K562 (cell line): Measurements from ENCODE around the gene RALB. TPM values are rescaled to one million over a fixed set of nuclear protein-coding genes. Genes with fewer than 3 reads are reported as not detected.

Experiments used
- CAMTA2 ChIP-seq: fragments of 250-450 bp; sonication (Bioruptor Pico); conservative IDR thresholded peaks from 2 replicates; pipeline ENCODE4 v1.5.1; 2022
- EZH2 ChIP-seq: IDR thresholded peaks from 2 replicates; pipeline ENCODE4 v1.6.1; 2012; ENCODE audit warnings: low read depth, mild to moderate bottlenecking, inconsistent platforms, low read length, borderline replicate concordance
- HDAC1 ChIP-seq, 2 experiments: fragments of 450-650 bp; IDR thresholded peaks; 2 replicates each; pipeline ENCODE4 v1.6.1; 2016 to 2017; ENCODE audit warnings: inconsistent platforms in 1 of 2, mild to moderate bottlenecking in 1 of 2, moderate library complexity in 1 of 2
- HDAC8 ChIP-seq: fragments of 450-650 bp; IDR thresholded peaks from 2 replicates; pipeline ENCODE4 v1.6.1; 2016; ENCODE audit warnings: mild to moderate bottlenecking, missing genetic modification characterization, moderate library complexity, missing compliant biosample characterization
- IFI16 ChIP-seq: fragments of 250-450 bp; sonication (Bioruptor Pico); IDR thresholded peaks from 2 replicates; pipeline ENCODE4 v2.1.2; 2022; ENCODE audit warnings: mild to moderate bottlenecking, inconsistent platforms
- ILF3 ChIP-seq: fragments of 450-650 bp; IDR thresholded peaks from 2 replicates; pipeline ENCODE4 v1.6.1; 2018; ENCODE audit warnings: antibody characterized with exemption, mild to moderate bottlenecking, moderate library complexity, borderline replicate concordance
- JUNB ChIP-seq: fragments of 450-650 bp; formaldehyde crosslinking; conservative IDR thresholded peaks from 2 replicates; pipeline ENCODE4 v1.4.0; 2020; ENCODE audit warnings: mild to moderate bottlenecking
- MIER1 ChIP-seq: fragments of 450-650 bp; IDR thresholded peaks from 2 replicates; pipeline ENCODE4 v1.6.1; 2016; ENCODE audit warnings: antibody characterized with exemption, mild to moderate bottlenecking, low read depth
- RAD21 ChIP-seq, 2 experiments: fragments of 250-450 bp in 1 of 2; fragments of 450-650 bp in 1 of 2; sonication (Bioruptor Pico) in 1 of 2; formaldehyde crosslinking in 1 of 2; IDR thresholded peaks in 1 of 2; conservative IDR thresholded peaks in 1 of 2; 2 replicates each; pipeline versions ENCODE4 v1.4.0 to v1.8.0; 2020 to 2022; ENCODE audit warnings: mild to moderate bottlenecking in 2 of 2, moderate library complexity in 1 of 2
- SETDB1 ChIP-seq: IDR thresholded peaks from one replicate; pipeline ENCODE4 v1.6.1; 2012; ENCODE audit warnings: low read length, control low read depth, inconsistent platforms
- TAL1 ChIP-seq: fragments of 450-650 bp; IDR thresholded peaks from 2 replicates; pipeline ENCODE4 v1.6.1; 2016; ENCODE audit warnings: mild to moderate bottlenecking
- ZC3H4 ChIP-seq: sonication (generic); formaldehyde crosslinking; IDR thresholded peaks from 2 replicates; pipeline ENCODE4 v1.9.0; 2021; ENCODE audit warnings: missing genetic modification reagents, borderline replicate concordance
- ZNF384 ChIP-seq: IDR thresholded peaks from 2 replicates; pipeline ENCODE4 v1.6.1; 2012; ENCODE audit warnings: low read depth, low read length, improper control_type of control experiment
- ZZZ3 ChIP-seq: fragments of 450-650 bp; IDR thresholded peaks from 2 replicates; pipeline ENCODE4 v1.6.1; 2016; ENCODE audit warnings: antibody characterized with exemption, mild to moderate bottlenecking, moderate library complexity
- polyA plus RNA-seq, 8 experiments: library from polyadenylated mRNA; depleted of rRNA in 4 of 8; stranded (reverse) in 5 of 8; unstranded in 3 of 8; fragments of >200 nt; fragmentation: Nextera tagmentation in 2 of 8; fragmentation: Illumina TruSeq in 1 of 8; extraction: Ambion mirVana in 2 of 8; extraction: Trizol in 1 of 8; gene quantifications; 2 replicates each; pipeline versions ENCODE4 v1.2.1 to v1.2.3, GENCODE V29; 2011 to 2014; ENCODE audit warnings: inconsistent platforms in 1 of 8, missing spikeins in 1 of 8
- total RNA-seq, 7 experiments: library from RNA; depleted of rRNA in 6 of 7; stranded (reverse); fragments of >200 nt in 6 of 7; fragmentation: Illumina TruSeq in 2 of 7; extraction: Trizol in 2 of 7; gene quantifications; 2 replicates each; pipeline versions ENCODE4 v1.2.1 to v1.2.3, GENCODE V29; 2011 to 2021; ENCODE audit warnings: low replicate concordance in 1 of 7
- TF ChIP-seq, protein P1 (sequence below): fragments of 250-450 bp; sonication (Bioruptor Pico); IDR thresholded peaks from 2 replicates; pipeline ENCODE4 v1.4.0; 2020
- TF ChIP-seq, protein P2 (sequence below): fragments of 150-350 bp; IDR thresholded peaks from 2 replicates; pipeline ENCODE4 v1.6.1; 2014; ENCODE audit warnings: low read depth, mild to moderate bottlenecking, low read length, borderline replicate concordance
- TF ChIP-seq, protein P3 (sequence below): fragments of 250-450 bp; sonication (Bioruptor Pico); IDR thresholded peaks from 2 replicates; pipeline ENCODE4 v1.5.0; 2020; ENCODE audit warnings: mild to moderate bottlenecking
- TF ChIP-seq, protein P4 (sequence below): fragments of 450-650 bp; formaldehyde crosslinking; IDR thresholded peaks from 2 replicates; pipeline ENCODE4 v1.4.0; 2020; ENCODE audit warnings: mild to moderate bottlenecking, mixed read lengths
- TF ChIP-seq, protein P5 (sequence below), 2 experiments: fragments of 450-650 bp in 1 of 2; sonication (generic) in 1 of 2; formaldehyde crosslinking in 1 of 2; IDR thresholded peaks in 1 of 2; conservative IDR thresholded peaks in 1 of 2; 2 replicates each; pipeline versions ENCODE4 v1.6.1 to v1.8.1; 2016 to 2023; ENCODE audit warnings: mild to moderate bottlenecking in 2 of 2, moderate library complexity in 2 of 2, inconsistent platforms in 1 of 2, missing genetic modification reagents in 1 of 2

Gene RALB
- total and polyA plus RNA-seq, 9 of the 15 experiments (the other 6 are each of a cell fraction or from before 2014, with no cell fraction given), result 14.8 to 65.6 (median 38.4) TPM

DNA sequence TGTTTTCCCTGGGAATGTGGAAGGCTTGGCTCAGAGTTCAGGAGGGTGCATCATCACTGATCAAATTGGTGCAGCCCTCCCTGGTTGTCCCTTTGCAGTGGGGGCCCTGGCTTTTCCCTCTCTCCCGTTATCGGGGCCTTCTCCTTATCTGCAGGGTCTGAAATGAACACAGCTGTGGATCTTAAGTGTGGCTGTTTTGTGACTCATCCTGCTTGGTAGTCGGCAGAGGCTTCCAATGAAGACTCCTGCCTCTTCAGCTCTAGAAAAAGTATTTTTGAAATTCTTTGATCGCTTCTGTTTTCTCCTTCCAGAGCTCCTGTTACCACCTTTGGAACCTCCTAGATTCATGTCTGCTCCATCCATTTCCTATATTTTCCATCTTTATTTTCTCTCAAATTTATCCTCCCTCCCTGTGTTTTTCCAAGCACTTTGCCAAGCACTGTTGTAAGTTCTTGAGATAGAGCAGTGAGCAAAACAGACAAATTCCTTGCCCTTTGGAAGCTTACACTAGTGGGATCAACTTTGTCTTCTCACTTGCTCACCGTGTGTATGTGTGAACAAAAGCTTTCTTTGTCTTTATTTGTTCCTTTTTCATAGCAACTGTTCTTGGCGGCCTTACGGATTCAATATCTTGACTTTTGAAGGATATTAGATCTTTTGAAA lies 45.7 kb downstream of the RALB start (continued):
- TF ChIP-seq, protein P1, sequence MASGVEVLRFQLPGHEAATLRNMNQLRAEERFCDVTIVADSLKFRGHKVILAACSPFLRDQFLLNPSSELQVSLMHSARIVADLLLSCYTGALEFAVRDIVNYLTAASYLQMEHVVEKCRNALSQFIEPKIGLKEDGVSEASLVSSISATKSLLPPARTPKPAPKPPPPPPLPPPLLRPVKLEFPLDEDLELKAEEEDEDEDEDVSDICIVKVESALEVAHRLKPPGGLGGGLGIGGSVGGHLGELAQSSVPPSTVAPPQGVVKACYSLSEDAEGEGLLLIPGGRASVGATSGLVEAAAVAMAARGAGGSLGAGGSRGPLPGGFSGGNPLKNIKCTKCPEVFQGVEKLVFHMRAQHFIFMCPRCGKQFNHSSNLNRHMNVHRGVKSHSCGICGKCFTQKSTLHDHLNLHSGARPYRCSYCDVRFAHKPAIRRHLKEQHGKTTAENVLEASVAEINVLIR (CRISPR knock-in tag), result no peak
- TF ChIP-seq MIER1 (no peak), ZZZ3 (no peak), SETDB1 (no peak), HDAC8 (tag) (no peak), IFI16 (CRISPR knock-in tag) (no peak), EZH2 (no peak), JUNB (CRISPR knock-in tag) (peak; percentile 58; the same call in 1 of the 2 replicates), ZNF384 (no peak), HDAC1 (IDR thresholded peaks at IDR 0.05) (peak in 1 of 2 experiments; percentile 37; a peak in 1 of 4 replicates), ILF3 (no peak), TAL1 (peak; percentile 44), ZC3H4 (CRISPR knock-in tag) (no peak), RAD21 (CRISPR knock-in tag; conservative IDR thresholded peaks at IDR 0.05 in 1 of 2, IDR thresholded peaks at IDR 0.05 in 1 of 2) (no peak), CAMTA2 (CRISPR knock-in tag) (no peak)
- TF ChIP-seq, protein P2, sequence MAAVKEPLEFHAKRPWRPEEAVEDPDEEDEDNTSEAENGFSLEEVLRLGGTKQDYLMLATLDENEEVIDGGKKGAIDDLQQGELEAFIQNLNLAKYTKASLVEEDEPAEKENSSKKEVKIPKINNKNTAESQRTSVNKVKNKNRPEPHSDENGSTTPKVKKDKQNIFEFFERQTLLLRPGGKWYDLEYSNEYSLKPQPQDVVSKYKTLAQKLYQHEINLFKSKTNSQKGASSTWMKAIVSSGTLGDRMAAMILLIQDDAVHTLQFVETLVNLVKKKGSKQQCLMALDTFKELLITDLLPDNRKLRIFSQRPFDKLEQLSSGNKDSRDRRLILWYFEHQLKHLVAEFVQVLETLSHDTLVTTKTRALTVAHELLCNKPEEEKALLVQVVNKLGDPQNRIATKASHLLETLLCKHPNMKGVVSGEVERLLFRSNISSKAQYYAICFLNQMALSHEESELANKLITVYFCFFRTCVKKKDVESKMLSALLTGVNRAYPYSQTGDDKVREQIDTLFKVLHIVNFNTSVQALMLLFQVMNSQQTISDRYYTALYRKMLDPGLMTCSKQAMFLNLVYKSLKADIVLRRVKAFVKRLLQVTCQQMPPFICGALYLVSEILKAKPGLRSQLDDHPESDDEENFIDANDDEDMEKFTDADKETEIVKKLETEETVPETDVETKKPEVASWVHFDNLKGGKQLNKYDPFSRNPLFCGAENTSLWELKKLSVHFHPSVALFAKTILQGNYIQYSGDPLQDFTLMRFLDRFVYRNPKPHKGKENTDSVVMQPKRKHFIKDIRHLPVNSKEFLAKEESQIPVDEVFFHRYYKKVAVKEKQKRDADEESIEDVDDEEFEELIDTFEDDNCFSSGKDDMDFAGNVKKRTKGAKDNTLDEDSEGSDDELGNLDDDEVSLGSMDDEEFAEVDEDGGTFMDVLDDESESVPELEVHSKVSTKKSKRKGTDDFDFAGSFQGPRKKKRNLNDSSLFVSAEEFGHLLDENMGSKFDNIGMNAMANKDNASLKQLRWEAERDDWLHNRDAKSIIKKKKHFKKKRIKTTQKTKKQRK, result no peak
- TF ChIP-seq, protein P3, sequence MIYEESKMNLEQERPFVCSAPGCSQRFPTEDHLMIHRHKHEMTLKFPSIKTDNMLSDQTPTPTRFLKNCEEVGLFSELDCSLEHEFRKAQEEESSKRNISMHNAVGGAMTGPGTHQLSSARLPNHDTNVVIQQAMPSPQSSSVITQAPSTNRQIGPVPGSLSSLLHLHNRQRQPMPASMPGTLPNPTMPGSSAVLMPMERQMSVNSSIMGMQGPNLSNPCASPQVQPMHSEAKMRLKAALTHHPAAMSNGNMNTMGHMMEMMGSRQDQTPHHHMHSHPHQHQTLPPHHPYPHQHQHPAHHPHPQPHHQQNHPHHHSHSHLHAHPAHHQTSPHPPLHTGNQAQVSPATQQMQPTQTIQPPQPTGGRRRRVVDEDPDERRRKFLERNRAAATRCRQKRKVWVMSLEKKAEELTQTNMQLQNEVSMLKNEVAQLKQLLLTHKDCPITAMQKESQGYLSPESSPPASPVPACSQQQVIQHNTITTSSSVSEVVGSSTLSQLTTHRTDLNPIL (CRISPR knock-in tag), result no peak
- TF ChIP-seq, protein P4, sequence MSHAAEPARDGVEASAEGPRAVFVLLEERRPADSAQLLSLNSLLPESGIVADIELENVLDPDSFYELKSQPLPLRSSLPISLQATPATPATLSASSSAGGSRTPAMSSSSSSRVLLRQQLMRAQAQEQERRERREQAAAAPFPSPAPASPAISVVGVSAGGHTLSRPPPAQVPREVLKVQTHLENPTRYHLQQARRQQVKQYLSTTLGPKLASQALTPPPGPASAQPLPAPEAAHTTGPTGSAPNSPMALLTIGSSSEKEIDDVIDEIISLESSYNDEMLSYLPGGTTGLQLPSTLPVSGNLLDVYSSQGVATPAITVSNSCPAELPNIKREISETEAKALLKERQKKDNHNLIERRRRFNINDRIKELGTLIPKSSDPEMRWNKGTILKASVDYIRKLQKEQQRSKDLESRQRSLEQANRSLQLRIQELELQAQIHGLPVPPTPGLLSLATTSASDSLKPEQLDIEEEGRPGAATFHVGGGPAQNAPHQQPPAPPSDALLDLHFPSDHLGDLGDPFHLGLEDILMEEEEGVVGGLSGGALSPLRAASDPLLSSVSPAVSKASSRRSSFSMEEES, result no peak
- TF ChIP-seq, protein P5, sequence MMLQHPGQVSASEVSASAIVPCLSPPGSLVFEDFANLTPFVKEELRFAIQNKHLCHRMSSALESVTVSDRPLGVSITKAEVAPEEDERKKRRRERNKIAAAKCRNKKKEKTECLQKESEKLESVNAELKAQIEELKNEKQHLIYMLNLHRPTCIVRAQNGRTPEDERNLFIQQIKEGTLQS (IDR thresholded peaks at IDR 0.05), result peak; percentile 77
- TF ChIP-seq, protein P5 (CRISPR knock-in tag; conservative IDR thresholded peaks at IDR 0.05), result no peak
